ENCODE measurements around the gene KCNQ1.

- TF ChIP-seq CTCF (IDR thresholded peaks at IDR 0.05; ENCODE audit: extremely low read depth in 1 of 2, insufficient read depth in 1 of 2, low read depth in 1 of 2, low read length in 2 of 2) (no peak), EZH2 (IDR thresholded peaks at IDR 0.05; ENCODE audit: borderline replicate concordance, low read depth, low read length, severe bottlenecking) (no peak), POLR2A (IDR thresholded peaks at IDR 0.05; ENCODE audit: low read depth, low read length) (no peak), MAX (IDR thresholded peaks at IDR 0.05; ENCODE audit: insufficient read depth, insufficient read length) (no peak), POLR2AphosphoS5 (IDR thresholded peaks at IDR 0.05; ENCODE audit: insufficient read depth, low read depth, low read length) (no peak), FOS (IDR thresholded peaks at IDR 0.05; ENCODE audit: borderline replicate concordance, insufficient read depth, low read length) (no peak)
Observed at GRCh38 chr11:2662024-2662312, 217.2 kb downstream of the KCNQ1 start.
